Progenitor cell of endocrine pancreas (in vitro differentiated cells): ENCODE data around the gene IL1B. TPM values are rescaled to one million over a fixed set of nuclear protein-coding genes. Genes with fewer than 3 reads are reported as not detected.

Experiments used
- DNase-seq: peaks from one replicate; pipeline ENCODE4 v3.0.0; 2021; ENCODE audit warnings: low spot score; ENCODE audit not compliant: unreplicated experiment
- H3K27ac Mint-ChIP-seq: 2 replicates; pipeline ENCODE4 v1.8.0; 2021; ENCODE audit warnings: mild to moderate bottlenecking, moderate library complexity, mixed read lengths
- H3K27me3 Mint-ChIP-seq: 2 replicates; pipeline ENCODE4 v1.8.0; 2021; ENCODE audit warnings: mixed read lengths
- H3K36me3 Mint-ChIP-seq: 2 replicates; pipeline ENCODE4 v1.8.0; 2022; ENCODE audit warnings: mixed read lengths; ENCODE audit not compliant: insufficient read depth
- H3K4me1 Mint-ChIP-seq: 2 replicates; pipeline ENCODE4 v1.8.0; 2021; ENCODE audit warnings: low read depth, mixed read lengths
- H3K4me3 Mint-ChIP-seq: 2 replicates; pipeline ENCODE4 v1.8.0; 2021; ENCODE audit warnings: low read depth, mild to moderate bottlenecking, moderate library complexity, mixed read lengths
- H3K9me3 Mint-ChIP-seq: 2 replicates; pipeline ENCODE4 v1.8.0; 2021; ENCODE audit warnings: low read depth, mixed read lengths
- total RNA-seq: library from RNA; stranded (reverse); gene quantifications from 2 replicates; pipeline ENCODE4 v1.2.1, GENCODE V29; 2021
- TF ChIP-seq, protein P1 (sequence below): fragments of 200-600 bp; sonication (generic); IDR thresholded peaks from one replicate; pipeline ENCODE4 v1.5.0; 2021; ENCODE audit warnings: antibody characterized with exemption, mild to moderate bottlenecking; ENCODE audit not compliant: unreplicated experiment

Gene IL1B
- total RNA-seq, 1 donor from 2014 or later: not detected

DNA sequence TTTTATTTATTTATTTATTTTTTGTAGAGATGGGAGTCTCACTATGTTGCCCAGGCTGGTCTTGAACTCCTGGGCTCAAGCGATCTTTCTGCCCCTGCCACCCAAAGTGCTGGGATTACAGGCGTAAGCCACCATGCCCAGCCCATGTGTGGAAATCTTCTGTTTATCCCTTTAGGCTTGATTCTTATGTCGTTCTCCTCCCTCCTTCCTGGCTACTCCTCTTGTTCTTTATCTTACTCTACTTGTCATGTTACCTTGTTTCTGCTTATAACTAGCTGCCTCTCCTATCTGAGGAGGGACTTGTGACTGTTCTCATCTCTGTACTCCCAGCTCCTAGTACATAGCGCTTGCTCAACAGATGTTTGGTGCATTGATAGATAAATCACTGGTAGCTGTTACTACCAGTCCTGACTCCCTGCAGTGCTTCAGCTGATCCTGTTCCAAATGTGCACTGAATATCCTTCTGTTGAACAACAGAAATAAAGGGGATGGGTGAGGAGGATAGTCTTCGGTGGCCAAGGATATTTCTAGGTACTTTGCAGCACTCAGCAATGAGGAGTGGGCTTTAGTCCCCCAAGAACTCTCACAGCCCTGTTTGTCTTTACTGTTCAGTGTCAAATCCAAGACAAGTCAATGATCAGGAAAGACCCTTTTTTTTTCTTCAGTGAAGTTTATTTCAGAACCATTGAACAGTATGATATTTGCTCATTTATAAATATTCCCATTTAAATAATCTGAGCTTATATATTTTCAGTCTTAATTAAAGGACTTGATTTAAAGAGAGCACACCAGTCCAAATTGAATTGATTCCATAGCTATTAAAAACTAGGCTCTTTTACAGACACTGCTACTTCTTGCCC, 7.2 kb downstream of the IL1B start:
- Mint-ChIP-seq H3K27ac (no peak overlapping the region), H3K27me3 (peaks cover 80% of the 10 kb centered on the region), H3K36me3 (no peaks in the 10 kb centered on the region), H3K4me3 (no peak overlapping the region), H3K9me3 (no peaks in the 10 kb centered on the region), H3K4me1 (no peaks in the 10 kb centered on the region)
- TF ChIP-seq, protein P1, sequence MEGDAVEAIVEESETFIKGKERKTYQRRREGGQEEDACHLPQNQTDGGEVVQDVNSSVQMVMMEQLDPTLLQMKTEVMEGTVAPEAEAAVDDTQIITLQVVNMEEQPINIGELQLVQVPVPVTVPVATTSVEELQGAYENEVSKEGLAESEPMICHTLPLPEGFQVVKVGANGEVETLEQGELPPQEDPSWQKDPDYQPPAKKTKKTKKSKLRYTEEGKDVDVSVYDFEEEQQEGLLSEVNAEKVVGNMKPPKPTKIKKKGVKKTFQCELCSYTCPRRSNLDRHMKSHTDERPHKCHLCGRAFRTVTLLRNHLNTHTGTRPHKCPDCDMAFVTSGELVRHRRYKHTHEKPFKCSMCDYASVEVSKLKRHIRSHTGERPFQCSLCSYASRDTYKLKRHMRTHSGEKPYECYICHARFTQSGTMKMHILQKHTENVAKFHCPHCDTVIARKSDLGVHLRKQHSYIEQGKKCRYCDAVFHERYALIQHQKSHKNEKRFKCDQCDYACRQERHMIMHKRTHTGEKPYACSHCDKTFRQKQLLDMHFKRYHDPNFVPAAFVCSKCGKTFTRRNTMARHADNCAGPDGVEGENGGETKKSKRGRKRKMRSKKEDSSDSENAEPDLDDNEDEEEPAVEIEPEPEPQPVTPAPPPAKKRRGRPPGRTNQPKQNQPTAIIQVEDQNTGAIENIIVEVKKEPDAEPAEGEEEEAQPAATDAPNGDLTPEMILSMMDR: no peak
- DNase-seq: no peak

- peaks cover 82% of the 10 kb centered on the region for H3K27me3 Mint-ChIP-seq
- no peaks in the 10 kb centered on the region for H3K36me3 Mint-ChIP-seq
- TF ChIP-seq, protein P1: no peak
- H3K4me3 Mint-ChIP-seq: no peak overlapping the region
- H3K9me3 Mint-ChIP-seq: no peaks in the 10 kb centered on the region
- H3K4me1 Mint-ChIP-seq: no peaks in the 10 kb centered on the region
- no peak for DNase-seq
- H3K27ac Mint-ChIP-seq: no peak overlapping the region
Observed at GRCh38 chr2:112828251-112828691, 8.3 kb downstream of the IL1B start.

- TF ChIP-seq, protein P1: no peak
- no peaks in the 10 kb centered on the region for H3K36me3 Mint-ChIP-seq
- H3K9me3 Mint-ChIP-seq: no peaks in the 10 kb centered on the region
- DNase-seq: no peak
- H3K4me1 Mint-ChIP-seq: no peaks in the 10 kb centered on the region
- H3K27me3 Mint-ChIP-seq: peaks cover 82% of the 10 kb centered on the region
- no peak overlapping the region for H3K27ac Mint-ChIP-seq
- H3K4me3 Mint-ChIP-seq: no peak overlapping the region
Observed at GRCh38 chr2:112827604-112828185, 8.9 kb downstream of the IL1B start.

DNA sequence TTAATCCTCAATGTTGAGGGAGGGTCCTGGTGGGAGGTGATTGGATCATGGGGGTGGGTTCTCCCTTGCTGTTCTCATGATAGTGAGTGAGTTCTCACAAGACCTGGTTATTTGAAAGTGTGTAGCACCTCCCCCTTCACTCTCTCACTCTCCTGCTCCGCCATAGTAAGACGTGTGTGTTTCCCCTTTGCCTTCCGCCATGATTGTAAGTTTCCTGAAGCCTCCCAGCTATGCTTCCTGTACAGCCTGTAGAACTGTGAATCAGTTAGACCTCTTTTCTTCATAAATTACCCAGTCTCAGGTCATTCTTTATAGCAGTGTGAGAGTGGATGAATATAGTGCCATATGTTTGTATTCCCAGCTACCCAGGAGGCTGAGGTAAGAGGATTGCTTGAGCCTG, 9.6 kb downstream of the IL1B start:
- Mint-ChIP-seq H3K9me3 (no peaks in the 10 kb centered on the region), H3K27ac (no peak overlapping the region), H3K27me3 (peaks cover 86% of the 10 kb centered on the region), H3K36me3 (no peaks in the 10 kb centered on the region), H3K4me3 (no peak overlapping the region), H3K4me1 (no peaks in the 10 kb centered on the region)
- DNase-seq: no peak
- TF ChIP-seq, protein P1: no peak

DNA sequence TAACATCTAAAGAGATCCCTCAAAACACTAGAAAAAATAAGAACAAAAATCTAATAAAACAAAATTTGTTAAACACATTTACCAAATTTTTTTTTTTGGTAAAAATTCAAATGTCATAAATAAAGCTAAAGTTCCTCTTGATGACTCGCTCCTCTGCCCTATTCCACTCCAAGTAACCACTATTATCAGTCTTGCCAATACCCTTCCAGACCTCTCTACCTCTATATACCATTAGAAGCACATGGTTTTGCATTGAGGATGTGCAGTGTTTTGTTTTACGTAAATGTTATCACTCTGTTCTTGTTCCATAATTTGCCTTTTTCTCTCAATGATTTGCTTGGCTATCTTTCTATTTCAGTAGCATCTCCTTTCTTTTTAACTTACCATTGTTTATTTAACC, 10.9 kb downstream of the IL1B start:
- no peak overlapping the region for H3K4me3 Mint-ChIP-seq
- TF ChIP-seq, protein P1: no peak
- no peaks in the 10 kb centered on the region for H3K9me3 Mint-ChIP-seq
- H3K4me1 Mint-ChIP-seq: no peaks in the 10 kb centered on the region
- no peak for DNase-seq
- peaks cover 86% of the 10 kb centered on the region for H3K27me3 Mint-ChIP-seq
- H3K27ac Mint-ChIP-seq: no peak overlapping the region
- no peaks in the 10 kb centered on the region for H3K36me3 Mint-ChIP-seq
